ENCODE measurements around the gene TADA1.

DNA sequence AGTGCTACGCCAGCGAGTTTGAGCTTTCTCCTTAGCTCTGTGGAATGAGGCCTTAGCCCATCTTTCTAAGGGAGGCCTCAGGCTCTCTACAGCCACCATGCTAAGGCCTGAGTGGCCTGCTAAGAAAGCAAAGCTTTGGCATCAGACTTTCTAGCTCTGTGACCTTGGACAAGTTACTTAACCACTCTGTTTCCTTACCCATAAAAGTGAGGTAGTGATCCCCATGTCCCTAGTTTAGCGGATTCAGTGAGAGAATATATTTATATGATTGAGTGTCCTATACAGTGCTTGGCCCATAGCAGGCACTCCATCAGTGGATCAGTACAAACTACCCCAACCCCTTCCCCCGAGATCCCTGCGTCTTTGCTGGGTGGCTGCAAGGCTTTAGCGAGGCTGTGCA is 32.7 kb downstream of the TADA1 start:
- TF ChIP-seq, protein P1, sequence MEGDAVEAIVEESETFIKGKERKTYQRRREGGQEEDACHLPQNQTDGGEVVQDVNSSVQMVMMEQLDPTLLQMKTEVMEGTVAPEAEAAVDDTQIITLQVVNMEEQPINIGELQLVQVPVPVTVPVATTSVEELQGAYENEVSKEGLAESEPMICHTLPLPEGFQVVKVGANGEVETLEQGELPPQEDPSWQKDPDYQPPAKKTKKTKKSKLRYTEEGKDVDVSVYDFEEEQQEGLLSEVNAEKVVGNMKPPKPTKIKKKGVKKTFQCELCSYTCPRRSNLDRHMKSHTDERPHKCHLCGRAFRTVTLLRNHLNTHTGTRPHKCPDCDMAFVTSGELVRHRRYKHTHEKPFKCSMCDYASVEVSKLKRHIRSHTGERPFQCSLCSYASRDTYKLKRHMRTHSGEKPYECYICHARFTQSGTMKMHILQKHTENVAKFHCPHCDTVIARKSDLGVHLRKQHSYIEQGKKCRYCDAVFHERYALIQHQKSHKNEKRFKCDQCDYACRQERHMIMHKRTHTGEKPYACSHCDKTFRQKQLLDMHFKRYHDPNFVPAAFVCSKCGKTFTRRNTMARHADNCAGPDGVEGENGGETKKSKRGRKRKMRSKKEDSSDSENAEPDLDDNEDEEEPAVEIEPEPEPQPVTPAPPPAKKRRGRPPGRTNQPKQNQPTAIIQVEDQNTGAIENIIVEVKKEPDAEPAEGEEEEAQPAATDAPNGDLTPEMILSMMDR (conservative IDR thresholded peaks at IDR 0.05; ENCODE audit: low read depth, low read length), result no peak
- TF ChIP-seq EZH2 (IDR thresholded peaks at IDR 0.05; ENCODE audit: low read length, unreplicated experiment) (no peak), EZH2phosphoT487 (IDR thresholded peaks at IDR 0.05; ENCODE audit: borderline replicate concordance, low read length) (no peak)
